ENCODE measurements around the gene SSH2. TPM values are rescaled to one million over a fixed set of nuclear protein-coding genes. Genes with fewer than 3 reads are reported as not detected.

The SSH2 gene
- total RNA-seq, 4 donors from 2014 or later = 140 to 241 (median 172) TPM

DNA sequence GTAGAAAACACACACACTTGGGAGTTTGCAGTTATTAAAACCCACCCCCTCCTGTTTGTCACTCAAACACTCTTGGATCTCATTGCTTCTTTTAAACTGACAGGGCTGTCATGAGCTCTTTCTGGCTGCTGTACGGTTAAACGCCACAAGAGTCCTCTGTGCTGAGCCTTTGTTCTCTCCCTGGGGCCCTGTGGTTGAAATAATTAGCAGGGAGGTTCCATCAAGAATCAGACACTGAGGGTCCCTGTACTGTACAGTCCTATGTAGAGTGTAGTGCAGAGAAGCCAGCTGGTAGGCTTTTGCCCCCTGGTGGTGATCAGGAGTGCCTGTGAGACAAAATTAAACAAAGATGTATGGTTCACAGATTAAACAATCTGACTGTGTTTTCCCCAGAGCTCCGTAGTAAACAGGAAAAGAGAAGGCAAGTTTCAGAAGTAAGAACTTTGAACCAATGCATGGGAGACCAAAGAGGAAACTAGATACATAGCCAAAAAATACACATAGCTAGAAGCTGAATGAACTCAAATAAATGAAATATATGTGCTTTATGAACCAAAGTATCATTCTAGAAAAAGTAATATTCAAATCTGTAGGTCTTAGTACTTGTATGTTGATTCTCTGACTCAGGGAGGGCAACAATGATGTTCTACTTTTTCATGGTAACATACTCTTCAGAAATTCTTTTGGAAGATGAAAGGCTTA lies 1.4 kb upstream of the SSH2 start:
- ATAC-seq (peak; percentile 55 to 56), DNase-seq (peak; percentile 27 to 53)
- Histone ChIP-seq H3K27me3 (no peaks in the 10 kb centered on the region), H3K36me3 (no peaks in the 10 kb centered on the region), H3K4me3 (peak overlapping the region; percentile 79 to 95 (median 90)), H3K27ac (peak overlapping the region; percentile 93 to 98 (median 94)), H3K4me1 (peaks cover 33 to 39% of the 10 kb centered on the region in 2 donors), H3K9me3 (no peaks in the 10 kb centered on the region)
- TF ChIP-seq POLR2A (IDR thresholded peaks at IDR 0.05) = no peak
- TF ChIP-seq, protein P1, sequence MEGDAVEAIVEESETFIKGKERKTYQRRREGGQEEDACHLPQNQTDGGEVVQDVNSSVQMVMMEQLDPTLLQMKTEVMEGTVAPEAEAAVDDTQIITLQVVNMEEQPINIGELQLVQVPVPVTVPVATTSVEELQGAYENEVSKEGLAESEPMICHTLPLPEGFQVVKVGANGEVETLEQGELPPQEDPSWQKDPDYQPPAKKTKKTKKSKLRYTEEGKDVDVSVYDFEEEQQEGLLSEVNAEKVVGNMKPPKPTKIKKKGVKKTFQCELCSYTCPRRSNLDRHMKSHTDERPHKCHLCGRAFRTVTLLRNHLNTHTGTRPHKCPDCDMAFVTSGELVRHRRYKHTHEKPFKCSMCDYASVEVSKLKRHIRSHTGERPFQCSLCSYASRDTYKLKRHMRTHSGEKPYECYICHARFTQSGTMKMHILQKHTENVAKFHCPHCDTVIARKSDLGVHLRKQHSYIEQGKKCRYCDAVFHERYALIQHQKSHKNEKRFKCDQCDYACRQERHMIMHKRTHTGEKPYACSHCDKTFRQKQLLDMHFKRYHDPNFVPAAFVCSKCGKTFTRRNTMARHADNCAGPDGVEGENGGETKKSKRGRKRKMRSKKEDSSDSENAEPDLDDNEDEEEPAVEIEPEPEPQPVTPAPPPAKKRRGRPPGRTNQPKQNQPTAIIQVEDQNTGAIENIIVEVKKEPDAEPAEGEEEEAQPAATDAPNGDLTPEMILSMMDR (IDR thresholded peaks at IDR 0.05 in 4 of 5, conservative IDR thresholded peaks at IDR 0.05 in 1 of 5) = peak; percentile 73 to 92 (median 89)
- in situ Hi-C loops (cut with MboI; ENCODE audit: low sequenced_read_pairs in 4 of 4) (loop anchor here (5.0 to 25.0 kb wide), 4 partner anchors 124 to 369 kb away; partner anchors contain the start of genes CORO6 (in 2 of the 4), ABHD15 (in 1 of the 4), ANKRD13B (in 1 of the 4) and GIT1 (in 1 of the 4)), intact Hi-C loops (cut with DNase I; ENCODE audit: low total_unique reads) (loop anchor here (1.0 to 5.0 kb wide), 4 partner anchors 64 to 364 kb away; partner anchors contain the start of genes ABHD15 and TP53I13)

DNA sequence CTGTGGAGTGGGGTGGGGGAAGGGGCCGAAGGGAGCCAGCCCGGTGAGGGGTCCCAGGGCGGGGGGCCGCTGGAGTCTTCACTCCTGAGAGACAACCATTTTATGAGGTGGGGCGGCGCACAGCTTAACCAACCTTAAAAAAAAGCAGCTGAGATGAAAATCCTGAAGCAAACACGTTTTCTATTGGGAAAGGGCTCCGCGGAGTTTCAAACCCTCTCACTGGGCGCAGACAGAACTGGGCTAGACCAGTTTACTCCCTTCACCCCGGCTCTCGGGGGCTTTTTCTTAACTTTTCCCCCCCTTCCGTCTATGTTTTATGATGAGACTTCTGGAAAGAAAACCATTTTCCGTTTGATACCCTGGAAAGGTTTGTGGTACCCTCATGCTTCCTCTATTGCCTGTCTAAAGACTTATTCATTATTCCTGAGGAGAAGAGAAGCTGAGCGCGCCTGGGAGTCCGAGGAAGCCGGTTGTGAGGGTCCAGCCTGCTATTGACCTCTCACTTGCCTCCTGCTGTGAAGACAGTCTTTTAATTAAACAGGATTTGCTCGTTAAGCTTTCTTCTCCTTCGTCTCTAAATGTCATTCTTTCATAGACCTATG lies 482 bp upstream of the SSH2 start:
- Histone ChIP-seq H3K9me3 (no peaks in the 10 kb centered on the region), H3K36me3 (no peaks in the 10 kb centered on the region), H3K27ac (peak overlapping the region; percentile 93 to 98 (median 94)), H3K4me3 (peak overlapping the region; percentile 79 to 95 (median 90)), H3K4me1 (peaks cover 36 to 39% of the 10 kb centered on the region in 2 donors), H3K27me3 (no peaks in the 10 kb centered on the region)
- DNase-seq (no peak), ATAC-seq (peak; percentile 46 to 49)
- no peak for TF ChIP-seq POLR2A (IDR thresholded peaks at IDR 0.05)
- TF ChIP-seq, protein P1 (IDR thresholded peaks at IDR 0.05 in 4 of 5, conservative IDR thresholded peaks at IDR 0.05 in 1 of 5) = no peak
- in situ Hi-C loops (cut with MboI; ENCODE audit: low sequenced_read_pairs in 4 of 4) (loop anchor here (5.0 to 25.0 kb wide), 4 partner anchors 123 to 368 kb away; partner anchors contain the start of genes CORO6 (in 2 of the 4), ABHD15 (in 1 of the 4), ANKRD13B (in 1 of the 4) and GIT1 (in 1 of the 4)), intact Hi-C loops (cut with DNase I; ENCODE audit: low total_unique reads) (loop anchor here (1.0 to 5.0 kb wide), 6 partner anchors 63 to 363 kb away; partner anchors contain the start of genes ABHD15 and TP53I13)

DNA sequence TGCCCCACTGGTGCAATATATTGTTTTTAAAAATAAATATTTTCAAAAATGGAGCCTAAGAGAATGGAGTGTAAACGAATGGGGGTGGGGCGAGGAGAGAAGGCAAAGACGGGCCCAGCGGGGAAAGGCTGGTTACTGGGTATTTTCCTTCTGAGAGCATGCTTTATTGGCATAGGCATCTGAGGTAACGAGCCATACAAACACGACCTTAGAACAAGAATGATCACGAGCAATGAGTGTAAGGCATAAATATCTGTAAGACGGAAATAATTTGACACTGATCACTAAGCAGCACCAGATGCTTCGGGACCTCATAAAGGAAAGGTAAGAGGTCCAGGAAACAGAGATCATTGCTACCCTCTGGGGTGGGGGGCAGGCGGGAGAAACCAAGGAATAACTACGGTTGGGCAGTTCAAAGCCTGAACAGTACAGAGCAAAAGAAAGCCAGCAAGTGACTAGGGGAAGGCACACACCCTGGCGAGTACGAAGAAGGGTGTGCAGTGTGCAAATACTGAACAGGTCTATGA lies 959 bp downstream of the SSH2 start:
- Histone ChIP-seq H3K4me1 (peaks cover 36 to 39% of the 10 kb centered on the region in 2 donors), H3K9me3 (no peaks in the 10 kb centered on the region), H3K4me3 (peak overlapping the region; percentile 79 to 95 (median 90)), H3K27me3 (no peaks in the 10 kb centered on the region), H3K36me3 (no peaks in the 10 kb centered on the region), H3K27ac (peak overlapping the region; percentile 93 to 98 (median 94))
- in situ Hi-C loops (cut with MboI; ENCODE audit: low sequenced_read_pairs in 4 of 4) = loop anchor here (25.0 kb wide), 3 partner anchors 317 to 367 kb away; partner anchors contain the start of genes CORO6 (in 2 of the 4), ABHD15 (in 1 of the 4), ANKRD13B (in 1 of the 4) and GIT1 (in 1 of the 4)
- no peak for TF ChIP-seq POLR2A (IDR thresholded peaks at IDR 0.05)
- TF ChIP-seq, protein P1 (IDR thresholded peaks at IDR 0.05 in 4 of 5, conservative IDR thresholded peaks at IDR 0.05 in 1 of 5) = no peak
- ATAC-seq (peak in 1 of 2 donors; percentile 7), DNase-seq (peak in 1 of 2 donors; percentile 15)
- intact Hi-C loops (cut with DNase I; ENCODE audit: low total_unique reads) = no loop called here

DNA sequence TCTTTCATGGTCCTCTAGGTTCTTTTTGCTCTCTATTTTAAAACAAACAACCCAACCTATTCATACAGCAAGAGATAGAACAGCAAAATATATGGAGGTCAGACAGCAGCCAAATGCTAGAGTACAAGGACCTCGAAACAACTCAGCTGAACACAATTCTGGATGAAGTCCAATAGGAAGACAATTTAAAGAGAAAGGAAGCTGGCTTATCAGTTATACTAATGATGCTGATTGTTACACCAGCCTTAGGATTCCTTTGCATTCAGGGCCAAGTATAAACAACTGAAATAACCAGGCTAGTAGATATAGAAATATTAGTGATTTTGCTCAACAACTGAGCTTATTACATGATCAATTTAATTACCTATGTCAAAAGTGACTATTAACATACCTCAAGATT lies 2.5 kb downstream of the SSH2 start:
- H3K4me1 ChIP-seq = peaks cover 36 to 39% of the 10 kb centered on the region in 2 donors
- no peak overlapping the region for H3K27ac ChIP-seq
- ATAC-seq = no peak
- TF ChIP-seq, protein P1 (IDR thresholded peaks at IDR 0.05 in 4 of 5, conservative IDR thresholded peaks at IDR 0.05 in 1 of 5) = no peak
- TF ChIP-seq POLR2A (IDR thresholded peaks at IDR 0.05) = no peak
- no peaks in the 10 kb centered on the region for H3K27me3 ChIP-seq
- peak overlapping the region in 1 of 4 donors; percentile 3 for H3K4me3 ChIP-seq
- in situ Hi-C loops (cut with MboI; ENCODE audit: low sequenced_read_pairs in 4 of 4) (loop anchor here (25.0 kb wide), 3 partner anchors 315 to 365 kb away; partner anchors contain the start of genes CORO6 (in 2 of the 4), ABHD15 (in 1 of the 4), ANKRD13B (in 1 of the 4) and GIT1 (in 1 of the 4)), intact Hi-C loops (cut with DNase I; ENCODE audit: low total_unique reads) (no loop called here)
- DNase-seq = no peak
- H3K36me3 ChIP-seq = no peaks in the 10 kb centered on the region
- H3K9me3 ChIP-seq = no peaks in the 10 kb centered on the region
